HepG2 (cell line): ENCODE measurements around the gene CLEC18B. TPM values are rescaled to one million over a fixed set of nuclear protein-coding genes. Genes with fewer than 3 reads are reported as not detected.

Experiments used
- ATAC-seq: fragments of 200-7000 bp; cut with Tn5 transposase; 3 replicates; pipeline ENCODE4 v1.9.1; 2020; ENCODE audit warnings: mild to moderate bottlenecking, moderate library complexity
- BruUV-seq: library from RNA; stranded (reverse); fragments of 400-500 nt; replicated peaks from 2 replicates; lab custom pipeline; 2021; lab: Mats Ljungman, UMichigan
- CTCF ChIA-PET: fragments of 300-600 bp; formaldehyde crosslinking; extraction: SDS; loops from one replicate; lab custom pipeline; 2021; ENCODE audit warnings: low total read pairs, inconsistent platforms, low intra/inter-chr PET ratio; lab: Yijun Ruan, JAX
- POLR2A ChIA-PET: fragments of 350-600 bp; sonication (Branson Sonifier 250); formaldehyde crosslinking; loops from one replicate; lab custom pipeline; 2020; ENCODE audit warnings: antibody characterized with exemption, inconsistent platforms; lab: Yijun Ruan, JAX
- DNase-seq: peaks from one replicate; pipeline ENCODE4 v3.0.0-alpha.2; 2015; ENCODE audit warnings: low spot score
- FAIRE-seq: peaks from 3 replicates; lab custom pipeline; 2011; peaks lifted over from hg19 to GRCh38; lab: Jason Lieb, UNC
- H2AFZ ChIP-seq: one replicate; pipeline ENCODE4 v1.6.1; 2011; ENCODE audit warnings: low read length, inconsistent platforms
- H3K27ac ChIP-seq: fragments of 300-600 bp; 3 replicates; pipeline ENCODE4 v1.8.0; 2011; ENCODE audit warnings: mixed run types, mild to moderate bottlenecking, mixed read lengths, low read length, inconsistent platforms; ENCODE audit not compliant: insufficient read depth; ENCODE audit errors: extremely low read length
- H3K27me3 ChIP-seq, 2 experiments: fragments of 200-600 bp in 1 of 2; 2 replicates in 1 of 2; 3 replicates in 1 of 2; pipeline versions ENCODE4 v1.6.0 to v1.8.0; 2011; ENCODE audit warnings: low read length in 2 of 2, mild to moderate bottlenecking in 2 of 2, moderate library complexity in 2 of 2, inconsistent platforms in 1 of 2; ENCODE audit not compliant: insufficient read depth in 2 of 2, control insufficient read depth in 1 of 2
- H3K36me3 ChIP-seq, 2 experiments: fragments of 200-600 bp in 1 of 2; replicated peaks in 1 of 2; 2 replicates in 1 of 2; 3 replicates in 1 of 2; pipeline versions ENCODE4 v1.5.1 to v1.8.0; 2011; ENCODE audit warnings: low read length in 2 of 2, inconsistent platforms in 1 of 2; ENCODE audit not compliant: insufficient read depth in 2 of 2, control insufficient read depth in 1 of 2
- H3K4me1 ChIP-seq: 2 replicates; pipeline ENCODE4 v1.5.1; 2012; ENCODE audit warnings: low read length, inconsistent platforms; ENCODE audit not compliant: insufficient read depth
- H3K4me2 ChIP-seq: 2 replicates; pipeline ENCODE4 v1.6.0; 2011; ENCODE audit warnings: low read depth, low read length, inconsistent platforms
- H3K4me3 ChIP-seq, 3 experiments: fragments of 200-600 bp in 1 of 3; sonication (generic), shearing (Covaris generic) in 1 of 3; replicated peaks in 1 of 3; 2 replicates each; pipeline ENCODE4 v1.5.1; 2011 to 2016; ENCODE audit warnings: low read length in 3 of 3, inconsistent platforms in 2 of 3, low read depth in 2 of 3, mild to moderate bottlenecking in 2 of 3, control low read depth in 1 of 3, mixed read lengths in 1 of 3; ENCODE audit not compliant: insufficient read depth in 1 of 3
- H3K79me2 ChIP-seq: one replicate; pipeline ENCODE4 v1.6.1; 2011; ENCODE audit warnings: low read length, inconsistent platforms; ENCODE audit not compliant: insufficient read depth
- H3K9ac ChIP-seq: 2 replicates; pipeline ENCODE4 v1.6.0; 2011; ENCODE audit warnings: mild to moderate bottlenecking, low read depth, low read length, inconsistent platforms; ENCODE audit not compliant: insufficient read depth
- H3K9me3 ChIP-seq: 2 replicates; pipeline ENCODE4 v1.5.1; 2012; ENCODE audit warnings: mild to moderate bottlenecking, low read length
- H4K20me1 ChIP-seq: 2 replicates; pipeline ENCODE4 v1.6.0; 2011; ENCODE audit warnings: inconsistent platforms, mild to moderate bottlenecking, low read length, moderate library complexity; ENCODE audit not compliant: insufficient read depth
- ATF7 ChIP-seq, 2 experiments: fragments of 450-650 bp in 1 of 2; sonication (generic) in 1 of 2; formaldehyde crosslinking in 1 of 2; IDR thresholded peaks; 2 replicates each; pipeline versions ENCODE4 v1.4.0 to v1.6.1; 2016 to 2020; ENCODE audit warnings: antibody characterized with exemption in 1 of 2, mild to moderate bottlenecking in 1 of 2, missing genetic modification reagents in 1 of 2
- GABPB1 ChIP-seq: IDR thresholded peaks from 2 replicates; pipeline ENCODE4 v1.6.1; 2016; ENCODE audit warnings: mild to moderate bottlenecking, missing genetic modification reagents, moderate library complexity, missing compliant biosample characterization
- HOXA7 ChIP-seq: sonication (generic); formaldehyde crosslinking; IDR thresholded peaks from 2 replicates; pipeline ENCODE4 v1.8.1; 2022; ENCODE audit warnings: mild to moderate bottlenecking, missing genetic modification reagents, moderate library complexity
- KAT2B ChIP-seq: fragments of 150-350 bp; IDR thresholded peaks from 2 replicates; pipeline ENCODE4 v1.6.1; 2014; ENCODE audit warnings: low read depth, low read length, borderline replicate concordance
- SP4 ChIP-seq: sonication (generic); formaldehyde crosslinking; IDR thresholded peaks from 2 replicates; pipeline ENCODE4 v1.8.1; 2023; ENCODE audit warnings: mild to moderate bottlenecking, missing genetic modification reagents
- TRAFD1 ChIP-seq: sonication (generic); formaldehyde crosslinking; IDR thresholded peaks from 2 replicates; pipeline ENCODE4 v1.5.1; 2020; ENCODE audit warnings: missing genetic modification reagents, mild to moderate bottlenecking, borderline replicate concordance
- WGBS: methylation state at CpG from one replicate; pipeline ENCODE4 v1.1.6; 2017; ENCODE audit warnings: low lambda C conversion rate; 5-methylcytosine and 5-hydroxymethylcytosine counted together
- in situ Hi-C: cut with HindIII; loops from 2 replicates; pipeline ENCODE4 v1.10.0; 2017; ENCODE audit warnings: low pct_unique_long_range_greater_than_20kb; ENCODE audit not compliant: extremely low pct_ligation_motif_present
- intact Hi-C: fragments of 100-400 bp; cut with micrococcal nuclease; formaldehyde crosslinking; loops from one replicate; pipeline ENCODE4 v1.10.0; 2022; ENCODE audit not compliant: unreplicated experiment
- polyA plus RNA-seq, 8 experiments: library from polyadenylated mRNA; depleted of rRNA in 3 of 8; stranded (reverse) in 7 of 8; unstranded in 1 of 8; fragments of >200 nt; fragmentation: Illumina TruSeq in 4 of 8; extraction: Trizol in 4 of 8; gene quantifications; 2 replicates each; pipeline versions ENCODE4 v1.2.1 to v1.2.3, GENCODE V29; 2011 to 2016; ENCODE audit warnings: low read depth in 4 of 8, missing spikeins in 1 of 8, mixed read lengths in 1 of 8; ENCODE audit not compliant: insufficient read depth in 1 of 8
- total RNA-seq, 5 experiments: library from RNA; depleted of rRNA; stranded (reverse); fragments of >200 nt; fragmentation: Illumina TruSeq; extraction: Trizol; gene quantifications; 2 replicates each; pipeline ENCODE4 v1.2.3, GENCODE V29; 2016; ENCODE audit warnings: low read depth in 1 of 5

Gene CLEC18B
- total and polyA plus RNA-seq, 2 of the 13 experiments (the other 11 are each of a cell fraction or from before 2014, with no cell fraction given) = 0.31 to 1.1 TPM

DNA sequence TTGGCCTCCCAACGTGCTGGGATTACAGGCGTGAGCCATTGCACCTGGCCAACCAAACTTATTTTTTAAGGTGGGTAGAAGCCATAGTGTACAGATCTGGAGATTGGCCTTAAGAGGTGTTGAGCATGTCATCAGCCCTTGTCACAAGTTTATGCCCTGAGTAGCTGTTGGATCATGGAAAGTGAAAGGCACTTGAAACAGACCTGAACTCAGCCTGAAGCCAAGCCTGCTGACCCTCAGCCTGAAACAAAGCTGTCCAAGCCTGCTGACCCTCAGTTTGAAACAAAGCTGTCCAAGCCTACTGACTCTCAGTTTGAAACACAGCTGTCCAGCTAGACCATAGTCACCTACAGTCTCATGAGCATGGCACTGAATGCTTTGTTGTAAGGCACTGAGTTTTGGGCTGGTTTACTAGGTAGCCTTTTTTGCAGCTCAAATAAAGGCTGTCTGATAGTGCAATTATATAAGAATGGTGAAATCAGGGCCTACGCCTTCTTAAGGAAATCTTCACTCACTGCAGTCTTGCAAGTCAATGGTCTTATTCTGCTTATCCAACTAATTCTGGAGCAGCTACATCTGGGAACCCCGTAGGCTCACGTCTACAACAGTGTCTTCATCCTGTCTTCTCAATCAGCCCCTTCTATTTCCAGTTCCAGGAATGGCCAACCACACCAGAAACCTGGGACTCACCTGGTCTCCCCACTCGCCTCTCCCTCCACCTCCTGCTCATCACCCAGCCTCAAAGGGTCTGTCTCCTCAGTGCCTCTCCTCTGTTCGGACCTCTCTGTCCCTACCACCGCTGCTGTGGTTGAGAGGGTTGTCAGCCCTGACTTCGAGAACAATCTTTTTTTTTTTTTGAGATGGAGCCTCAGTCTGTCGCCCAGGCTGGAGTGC lies 48.1 kb downstream of the CLEC18B start:
- ChIA-PET POLR2A (no interaction called here), CTCF (no interaction called here)
- WGBS = 60% methylated on average over 10 of the region's 10 CpGs
- no peak overlapping the region for H2AFZ ChIP-seq
- H3K27me3 ChIP-seq = peaks cover 0 to 1% of the 10 kb centered on the region in 2 experiments; a peak in 1 of 5 replicates
- no peak for FAIRE-seq
- no peaks in the 10 kb centered on the region for H3K9me3 ChIP-seq
- no peak overlapping the region for H3K4me3 ChIP-seq
- intact Hi-C loops (loop anchor here (10.0 kb wide), 1 partner anchor 62 kb away; no protein-coding TSS in a partner anchor), in situ Hi-C loops (no loop called here)
- ATAC-seq = no peak
- no peak overlapping the region for H3K27ac ChIP-seq
- H3K79me2 ChIP-seq = no peaks in the 10 kb centered on the region
- TF ChIP-seq HOXA7 (CRISPR knock-in tag) (no peak), ATF7 (IDR thresholded peaks at IDR 0.05) (no peak), ATF7 (CRISPR knock-in tag; IDR thresholded peaks at IDR 0.05) (no peak), GABPB1 (CRISPR knock-in tag) (no peak), TRAFD1 (no peak), KAT2B (no peak), SP4 (CRISPR knock-in tag) (0 out of 2 replicates have a peak, but pooled peaks have one; percentile 28)
- H3K4me1 ChIP-seq = no peaks in the 10 kb centered on the region
- no peaks in the 10 kb centered on the region for H3K36me3 ChIP-seq
- no peak for DNase-seq
- no TSS peak for BruUV-seq
- no peak overlapping the region for H3K9ac ChIP-seq
- no peak overlapping the region for H3K4me2 ChIP-seq
- H4K20me1 ChIP-seq = no peaks in the 10 kb centered on the region
